SJSA1 (cell line): ENCODE data around the gene PELI2. TPM values are rescaled to one million over a fixed set of nuclear protein-coding genes. Genes with fewer than 3 reads are reported as not detected.

Experiments
- DNase-seq, 2 experiments: peaks; one replicate each; pipeline ENCODE4 v3.0.0-alpha.2; 2015 to 2020; ENCODE audit warnings: low spot score in 2 of 2, low read depth in 1 of 2
- H3K27ac ChIP-seq: fragments of 250-450 bp; sonication (Bioruptor Pico); 2 replicates; pipeline ENCODE4 v1.5.1; 2020; ENCODE audit warnings: mild to moderate bottlenecking, moderate library complexity
- H3K27me3 ChIP-seq: fragments of 250-450 bp; sonication (Bioruptor Pico); replicated peaks from 2 replicates; pipeline ENCODE4 v1.5.1; 2020; ENCODE audit warnings: mild to moderate bottlenecking, moderate library complexity
- H3K36me3 ChIP-seq: fragments of 250-450 bp; sonication (Bioruptor Pico); 2 replicates; pipeline ENCODE4 v1.5.1; 2020; ENCODE audit warnings: mild to moderate bottlenecking
- H3K4me1 ChIP-seq: fragments of 250-450 bp; sonication (Bioruptor Pico); replicated peaks from 2 replicates; pipeline ENCODE4 v1.6.1; 2021; ENCODE audit warnings: mild to moderate bottlenecking
- H3K4me3 ChIP-seq: fragments of 250-450 bp; sonication (Bioruptor Pico); 2 replicates; pipeline ENCODE4 v1.5.1; 2020; ENCODE audit warnings: mild to moderate bottlenecking
- H3K9me3 ChIP-seq: fragments of 250-450 bp; sonication (Bioruptor Pico); replicated peaks from 2 replicates; pipeline ENCODE4 v1.5.1; 2020; ENCODE audit warnings: mild to moderate bottlenecking
- total RNA-seq: library from RNA; depleted of rRNA; stranded (reverse); fragments of >200 nt; shearing (Covaris generic); gene quantifications from 2 replicates; pipeline ENCODE4 v1.2.3, GENCODE V29; 2014

PELI2 gene
- total RNA-seq, 1 experiment from 2014 or later = 9.6 TPM

DNA sequence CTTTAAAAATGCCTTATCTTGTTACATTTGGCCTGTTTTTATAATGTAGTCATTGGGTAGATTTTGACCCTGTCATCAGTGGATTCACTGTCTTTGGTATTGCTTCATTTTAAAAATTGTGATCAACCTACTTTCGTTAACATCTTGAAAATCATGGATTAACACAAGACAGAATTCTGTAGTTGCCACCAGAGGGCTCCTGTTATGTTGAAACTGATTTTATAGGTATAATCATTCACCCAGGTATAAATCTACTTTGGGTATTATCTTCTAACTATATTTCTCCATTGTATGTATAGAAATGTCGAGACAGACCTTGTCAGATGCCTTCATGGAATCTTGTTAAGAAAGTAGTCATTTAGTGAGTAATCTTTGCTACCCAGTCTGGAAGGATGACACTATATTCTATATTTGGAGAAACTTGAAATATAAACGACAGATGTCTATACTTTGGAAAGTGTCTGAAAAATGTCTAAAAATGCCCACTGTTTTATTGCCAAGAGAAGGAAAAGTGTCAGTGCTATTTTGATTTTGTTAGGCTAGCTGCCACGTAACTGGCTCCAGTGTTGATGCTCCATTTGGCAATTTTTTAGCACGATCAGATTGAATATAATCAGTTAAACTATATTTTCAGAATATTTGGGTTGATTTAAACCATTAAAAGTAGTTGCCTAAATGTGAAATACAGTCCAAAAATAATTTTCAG is 129.4 kb downstream of the PELI2 start:
- no peak overlapping the region for H3K27ac ChIP-seq
- H3K27me3 ChIP-seq = no peaks in the 10 kb centered on the region
- H3K4me3 ChIP-seq = no peak overlapping the region
- DNase-seq = no peak
- no peaks in the 10 kb centered on the region for H3K9me3 ChIP-seq
- H3K36me3 ChIP-seq = no peaks in the 10 kb centered on the region; the same call in 1 of the 2 replicates
- peaks cover 18% of the 10 kb centered on the region for H3K4me1 ChIP-seq

- Histone ChIP-seq H3K4me3 (no peak overlapping the region), H3K36me3 (no peaks in the 10 kb centered on the region; the same call in 1 of the 2 replicates), H3K27ac (no peak overlapping the region), H3K27me3 (no peaks in the 10 kb centered on the region), H3K4me1 (peaks cover 15% of the 10 kb centered on the region), H3K9me3 (no peaks in the 10 kb centered on the region)
- DNase-seq = no peak
Measured at GRCh38 chr14:56248442-56248841, 130.2 kb downstream of the PELI2 start.

DNA sequence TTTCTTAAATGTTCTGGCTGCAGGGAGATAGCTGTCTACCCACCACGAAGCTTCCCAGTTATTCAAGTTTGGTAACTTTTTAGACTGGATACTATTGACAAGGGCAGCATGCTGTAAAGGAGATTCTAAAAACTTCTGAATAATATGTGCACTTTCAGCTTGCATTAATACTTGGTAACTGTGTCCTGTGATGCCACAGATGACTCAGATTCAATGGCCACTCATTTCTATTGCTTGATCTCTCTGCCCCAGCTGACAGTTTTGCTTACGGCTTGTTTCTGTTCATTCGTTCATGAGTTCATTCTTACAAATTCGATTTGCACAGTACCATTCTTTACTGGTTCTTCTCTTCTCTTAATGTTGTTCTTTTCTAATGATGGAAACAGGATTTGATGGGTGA is 142.8 kb downstream of the PELI2 start:
- Histone ChIP-seq H3K36me3 (no peaks in the 10 kb centered on the region), H3K4me1 (no peaks in the 10 kb centered on the region), H3K9me3 (no peaks in the 10 kb centered on the region), H3K4me3 (no peak overlapping the region), H3K27me3 (no peaks in the 10 kb centered on the region), H3K27ac (no peak overlapping the region)
- no peak for DNase-seq

GRCh38 chr14:56262530-56262929 is 144.3 kb downstream of the PELI2 start:
- no peaks in the 10 kb centered on the region for H3K27me3 ChIP-seq
- no peak overlapping the region for H3K4me3 ChIP-seq
- H3K36me3 ChIP-seq = no peaks in the 10 kb centered on the region
- H3K27ac ChIP-seq = no peak overlapping the region
- no peaks in the 10 kb centered on the region for H3K9me3 ChIP-seq
- no peak for DNase-seq
- H3K4me1 ChIP-seq = no peaks in the 10 kb centered on the region

GRCh38 chr14:56268039-56268438 is 149.8 kb downstream of the PELI2 start:
- peaks cover 34% of the 10 kb centered on the region for H3K4me1 ChIP-seq
- no peaks in the 10 kb centered on the region for H3K27me3 ChIP-seq
- H3K9me3 ChIP-seq = no peaks in the 10 kb centered on the region
- H3K4me3 ChIP-seq = no peak overlapping the region
- no peaks in the 10 kb centered on the region for H3K36me3 ChIP-seq
- DNase-seq = no peak
- 0 out of 2 replicates have a peak overlapping the region, but pooled peaks have one; percentile 23 for H3K27ac ChIP-seq

- peak in 1 of 2 experiments; percentile 23 for DNase-seq
- Histone ChIP-seq H3K9me3 (no peaks in the 10 kb centered on the region), H3K27ac (peak overlapping the region; percentile 23; the same call in 1 of the 2 replicates), H3K4me1 (peaks cover 40% of the 10 kb centered on the region), H3K4me3 (no peak overlapping the region), H3K27me3 (no peaks in the 10 kb centered on the region), H3K36me3 (no peaks in the 10 kb centered on the region)
Measured at GRCh38 chr14:56268673-56269072, 150.5 kb downstream of the PELI2 start.

DNA sequence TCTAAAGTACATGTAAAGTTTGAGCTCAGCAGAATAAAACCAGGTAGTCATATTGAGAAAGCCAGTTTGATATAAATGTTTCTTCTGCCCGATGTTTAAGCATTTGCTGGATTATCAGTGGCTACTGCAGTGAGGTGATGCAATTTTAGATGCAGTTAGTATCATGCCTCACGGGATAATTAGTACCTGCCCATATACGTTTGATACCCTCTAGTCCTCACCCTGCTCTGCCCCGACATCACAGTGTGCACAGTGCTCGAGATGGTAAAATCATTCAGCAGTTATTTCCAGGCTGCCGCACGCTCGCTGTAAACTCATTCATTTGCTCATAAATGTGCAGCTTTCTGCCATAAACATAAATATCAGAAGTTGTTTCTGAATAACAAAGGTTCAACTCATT is 152.7 kb downstream of the PELI2 start:
- Histone ChIP-seq H3K9me3 (no peaks in the 10 kb centered on the region), H3K27ac (peak overlapping the region; percentile 67), H3K4me1 (peaks cover 44% of the 10 kb centered on the region), H3K4me3 (no peak overlapping the region), H3K36me3 (no peaks in the 10 kb centered on the region), H3K27me3 (no peaks in the 10 kb centered on the region)
- no peak for DNase-seq

- DNase-seq = peak in 1 of 2 experiments; percentile 83
- H3K36me3 ChIP-seq = no peaks in the 10 kb centered on the region
- peaks cover 44% of the 10 kb centered on the region for H3K4me1 ChIP-seq
- H3K4me3 ChIP-seq = no peak overlapping the region
- peak overlapping the region; percentile 67 for H3K27ac ChIP-seq
- no peaks in the 10 kb centered on the region for H3K9me3 ChIP-seq
- no peaks in the 10 kb centered on the region for H3K27me3 ChIP-seq
Measured at GRCh38 chr14:56271970-56272369, 153.8 kb downstream of the PELI2 start.

DNA sequence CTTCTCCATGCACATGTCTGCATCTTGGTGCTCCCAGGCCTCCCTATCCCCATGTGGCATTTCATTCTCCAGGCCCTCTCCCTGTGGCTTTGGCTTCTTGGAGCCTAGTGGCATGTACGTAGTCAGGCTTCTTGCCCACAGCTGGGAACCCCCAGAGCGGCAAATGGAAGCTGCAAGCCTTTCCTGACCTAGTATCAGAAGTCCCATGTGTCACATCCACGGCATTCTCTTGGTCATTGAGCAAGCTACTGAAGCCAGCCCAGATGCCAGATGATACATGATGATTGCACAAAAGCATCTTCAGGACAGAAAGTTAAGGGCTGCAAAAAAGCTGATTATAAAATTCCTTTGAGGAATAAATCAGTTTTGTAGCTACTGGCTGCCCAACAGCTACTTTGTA is 154.9 kb downstream of the PELI2 start:
- DNase-seq = no peak

GRCh38 chr14:56273951-56274350 is 155.7 kb downstream of the PELI2 start:
- Histone ChIP-seq H3K27me3 (no peaks in the 10 kb centered on the region), H3K27ac (no peak overlapping the region), H3K4me1 (peaks cover 35% of the 10 kb centered on the region), H3K4me3 (no peak overlapping the region), H3K9me3 (no peaks in the 10 kb centered on the region), H3K36me3 (no peaks in the 10 kb centered on the region)
- DNase-seq = no peak

More for the DNA sequence above, 154.9 kb downstream of the PELI2 start:
- Histone ChIP-seq H3K9me3 (no peaks in the 10 kb centered on the region), H3K4me3 (no peak overlapping the region), H3K4me1 (peaks cover 43% of the 10 kb centered on the region), H3K27ac (peak overlapping the region; percentile 67), H3K36me3 (no peaks in the 10 kb centered on the region), H3K27me3 (no peaks in the 10 kb centered on the region)

- Histone ChIP-seq H3K9me3 (no peaks in the 10 kb centered on the region), H3K27ac (no peak overlapping the region), H3K36me3 (no peaks in the 10 kb centered on the region), H3K4me1 (peaks cover 32% of the 10 kb centered on the region), H3K4me3 (no peak overlapping the region), H3K27me3 (no peaks in the 10 kb centered on the region)
- no peak for DNase-seq
Measured at GRCh38 chr14:56274556-56274955, 156.3 kb downstream of the PELI2 start.

DNA sequence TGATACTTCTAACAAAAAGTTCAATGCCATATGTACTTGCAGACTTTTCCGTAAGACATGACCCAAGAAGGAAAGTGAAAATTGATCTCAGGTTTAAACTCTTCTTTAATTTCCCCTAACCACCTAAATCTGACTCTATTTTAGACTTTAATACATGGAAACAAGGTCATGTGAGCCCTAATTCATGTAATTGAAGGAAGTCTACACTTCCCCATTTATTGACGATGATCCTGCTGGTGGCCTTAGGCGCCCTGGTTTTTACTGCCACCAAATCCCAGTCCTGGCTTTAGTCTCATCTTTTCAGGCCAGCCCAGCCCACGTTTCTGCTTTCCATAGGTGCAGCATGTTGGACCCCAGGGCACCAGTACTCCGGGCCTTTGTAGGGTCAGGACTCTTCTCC is 157.9 kb downstream of the PELI2 start:
- Histone ChIP-seq H3K4me3 (no peak overlapping the region), H3K36me3 (no peaks in the 10 kb centered on the region), H3K9me3 (no peaks in the 10 kb centered on the region), H3K4me1 (peaks cover 28% of the 10 kb centered on the region), H3K27me3 (no peaks in the 10 kb centered on the region), H3K27ac (no peak overlapping the region)
- no peak for DNase-seq

- DNase-seq = no peak
- Histone ChIP-seq H3K4me1 (peaks cover 7% of the 10 kb centered on the region), H3K36me3 (no peaks in the 10 kb centered on the region), H3K27me3 (no peaks in the 10 kb centered on the region), H3K4me3 (no peak overlapping the region), H3K27ac (no peak overlapping the region), H3K9me3 (no peaks in the 10 kb centered on the region)
Measured at GRCh38 chr14:56278383-56278782, 160.2 kb downstream of the PELI2 start.

DNA sequence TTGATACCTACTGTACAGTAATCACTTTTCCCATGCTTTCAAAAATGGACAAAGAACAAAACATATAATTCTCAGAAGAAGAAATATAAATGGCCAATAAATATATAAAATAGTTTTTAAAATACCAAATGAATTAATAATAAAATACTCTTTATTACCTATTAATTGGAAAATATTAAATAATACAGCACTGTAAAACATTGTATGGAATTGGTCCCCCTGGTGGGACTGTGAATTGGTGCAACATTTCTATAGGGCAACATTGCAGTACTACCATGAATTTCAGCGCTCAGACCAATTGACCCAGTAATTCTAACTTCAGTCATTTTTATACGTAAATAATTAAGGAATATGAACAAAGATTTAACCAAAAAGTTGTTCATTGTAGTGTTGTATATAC is 162.6 kb downstream of the PELI2 start:
- Histone ChIP-seq H3K27ac (no peak overlapping the region), H3K27me3 (no peaks in the 10 kb centered on the region), H3K4me3 (no peak overlapping the region), H3K9me3 (no peaks in the 10 kb centered on the region), H3K4me1 (peaks cover 6% of the 10 kb centered on the region), H3K36me3 (no peaks in the 10 kb centered on the region)
- no peak for DNase-seq

- DNase-seq = no peak
- Histone ChIP-seq H3K4me1 (peaks cover 6% of the 10 kb centered on the region), H3K36me3 (no peaks in the 10 kb centered on the region), H3K9me3 (no peaks in the 10 kb centered on the region), H3K27me3 (no peaks in the 10 kb centered on the region), H3K27ac (no peak overlapping the region), H3K4me3 (no peak overlapping the region)
Measured at GRCh38 chr14:56282179-56282578, 164.0 kb downstream of the PELI2 start.
